Psoas muscle (tissue), 8 donors: ENCODE data around the gene CEP250. TPM values are rescaled to one million over a fixed set of nuclear protein-coding genes. Genes with fewer than 3 reads are reported as not detected.
A peak's percentile ranks its signal among the peaks of the same experiment; 100 is the strongest.

ENCODE experiments used
- ATAC-seq, 4 donors: fragments of 200-7000 bp; cut with Tn5 transposase; one replicate each; pipeline ENCODE4 v1.9.1; 2020; ENCODE audit warnings: moderate library complexity in 3 of 4, mild to moderate bottlenecking in 2 of 4
- DNase-seq, 2 donors: peaks; one replicate each; pipeline ENCODE4 v3.0.0-alpha.2; 2020
- H3K27ac ChIP-seq: fragments of 200-600 bp; one replicate; pipeline ENCODE4 v1.8.0; 2022
- H3K27me3 ChIP-seq, 3 donors: fragments of 200-600 bp in 1 of 3; one replicate each; pipeline versions ENCODE4 v1.6.1 to v1.8.0; 2013 to 2022; ENCODE audit warnings: low read length in 2 of 3, mild to moderate bottlenecking in 2 of 3, moderate library complexity in 1 of 3; ENCODE audit not compliant: insufficient read depth in 3 of 3
- H3K36me3 ChIP-seq, 2 donors: fragments of 200-600 bp in 1 of 2; one replicate each; pipeline versions ENCODE4 v1.6.1 to v1.8.0; 2013 to 2022; ENCODE audit warnings: low read depth in 1 of 2, mild to moderate bottlenecking in 1 of 2, moderate library complexity in 1 of 2; ENCODE audit not compliant: insufficient read depth in 1 of 2
- H3K4me1 ChIP-seq: fragments of 200-600 bp; one replicate; pipeline ENCODE4 v1.8.0; 2022
- H3K4me3 ChIP-seq: fragments of 200-600 bp; one replicate; pipeline ENCODE4 v1.8.0; 2022; ENCODE audit warnings: mild to moderate bottlenecking
- H3K9me3 ChIP-seq: fragments of 200-600 bp; one replicate; pipeline ENCODE4 v1.8.0; 2022
- WGBS, 3 donors: extraction: QIAGEN DNeasy Blood & Tissue Kit; methylation state at CpG; one replicate each; pipeline versions ENCODE4 v1.1.6 to v1.1.7; 2013; 5-methylcytosine and 5-hydroxymethylcytosine counted together
- intact Hi-C, 2 donors: fragments of 100-400 bp; cut with DNase I; formaldehyde crosslinking; loops; one replicate each; pipeline versions ENCODE4 v1.11.0 to v1.14.2; 2022
- polyA plus RNA-seq, 3 donors: library from polyadenylated mRNA; stranded (reverse); fragments of 200-250 nt; gene quantifications; one replicate each; pipeline ENCODE4 v1.2.3, GENCODE V29; 2013
- total RNA-seq, 4 donors: library from RNA; stranded (reverse); fragmentation: NEBNext Ultra II Directional in 2 of 4; extraction: Animal tissue kit (Norgen Biotek cat#: 25700) in 2 of 4; gene quantifications; one replicate each; pipeline versions ENCODE4 v1.2.1 to v1.2.4, GENCODE V29; 2021 to 2023
- TF ChIP-seq, protein P1 (sequence below): fragments of 200-600 bp; IDR thresholded peaks from one replicate; pipeline ENCODE4 v1.8.0; 2022; ENCODE audit warnings: antibody characterized with exemption
- donor health status: healthy with polysubstance abuse.
- donor health status: DM: no; HTN: no; CAD: no; lungs with moderate emphysema.
- donor health status: Bipolar disorder and iron deficiency.
- donor health status: healthy.
- donor health status: DM: yes; HTN: yes; CAD: no.
- donor health status: DM: no; HTN: no; CAD: no.
- donor health status: DM: no; HTN: no; CAD: no.
- donor health status: DM: yes; HTN: yes; CAD: no.

CEP250 gene
- total and polyA plus RNA-seq, 7 donors, result 4.2 to 19.3 (median 17.0) TPM

DNA sequence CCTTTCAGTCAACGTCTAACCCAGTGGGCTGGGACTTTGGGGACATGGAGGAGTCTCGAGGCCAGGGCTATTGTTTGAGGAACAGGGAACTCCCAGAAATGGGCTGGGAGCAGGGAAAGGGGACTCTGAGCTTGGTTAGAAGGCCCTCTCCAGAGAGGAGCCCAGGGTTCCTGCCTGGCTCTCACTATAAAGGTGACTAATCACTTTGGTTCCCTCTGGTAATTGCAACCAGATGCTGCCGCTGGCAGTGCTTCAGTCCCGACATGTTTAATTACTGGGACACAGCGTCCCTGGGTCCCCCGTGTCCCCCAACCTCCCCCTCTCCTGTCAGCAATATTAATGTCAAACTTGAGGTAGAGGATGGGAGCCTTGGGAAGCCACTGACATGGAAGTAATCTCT lies 12.4 kb upstream of the CEP250 start:
- no peak for ATAC-seq

DNA sequence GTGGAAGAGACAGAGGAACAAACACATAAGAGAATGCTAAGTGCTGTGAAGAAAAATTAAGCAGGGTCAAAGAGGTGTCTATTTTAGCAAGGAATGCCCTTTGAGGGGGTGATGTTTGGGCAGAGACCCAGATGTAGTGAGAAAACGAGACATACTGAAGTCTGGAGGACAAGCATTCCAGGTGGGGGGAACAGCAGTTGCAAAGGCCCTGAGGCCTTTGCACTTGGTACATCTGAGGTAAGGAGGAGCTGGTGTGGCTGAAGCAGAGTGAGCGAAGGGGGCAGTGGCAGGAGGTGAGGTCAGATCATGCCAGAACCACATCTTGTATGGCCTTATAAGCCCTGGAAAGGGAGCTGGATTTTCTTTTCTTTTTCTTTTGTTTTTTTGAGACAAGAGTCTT lies 11.2 kb upstream of the CEP250 start:
- ATAC-seq, result no peak
- H3K36me3 ChIP-seq, result no peaks in the 10 kb centered on the region
- 78 to 83% (median 79%) methylated on average over 2 of the region's 2 CpGs for WGBS, 3 donors
- intact Hi-C loops, result no loop called here
- H3K27ac ChIP-seq, result no peak overlapping the region
- DNase-seq, result no peak
- no peak overlapping the region for H3K4me3 ChIP-seq
- TF ChIP-seq, protein P1, sequence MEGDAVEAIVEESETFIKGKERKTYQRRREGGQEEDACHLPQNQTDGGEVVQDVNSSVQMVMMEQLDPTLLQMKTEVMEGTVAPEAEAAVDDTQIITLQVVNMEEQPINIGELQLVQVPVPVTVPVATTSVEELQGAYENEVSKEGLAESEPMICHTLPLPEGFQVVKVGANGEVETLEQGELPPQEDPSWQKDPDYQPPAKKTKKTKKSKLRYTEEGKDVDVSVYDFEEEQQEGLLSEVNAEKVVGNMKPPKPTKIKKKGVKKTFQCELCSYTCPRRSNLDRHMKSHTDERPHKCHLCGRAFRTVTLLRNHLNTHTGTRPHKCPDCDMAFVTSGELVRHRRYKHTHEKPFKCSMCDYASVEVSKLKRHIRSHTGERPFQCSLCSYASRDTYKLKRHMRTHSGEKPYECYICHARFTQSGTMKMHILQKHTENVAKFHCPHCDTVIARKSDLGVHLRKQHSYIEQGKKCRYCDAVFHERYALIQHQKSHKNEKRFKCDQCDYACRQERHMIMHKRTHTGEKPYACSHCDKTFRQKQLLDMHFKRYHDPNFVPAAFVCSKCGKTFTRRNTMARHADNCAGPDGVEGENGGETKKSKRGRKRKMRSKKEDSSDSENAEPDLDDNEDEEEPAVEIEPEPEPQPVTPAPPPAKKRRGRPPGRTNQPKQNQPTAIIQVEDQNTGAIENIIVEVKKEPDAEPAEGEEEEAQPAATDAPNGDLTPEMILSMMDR, result no peak
- H3K27me3 ChIP-seq, result peaks cover 0 to 10% (median 1%) of the 10 kb centered on the region in 3 donors
- no peaks in the 10 kb centered on the region for H3K9me3 ChIP-seq
- no peaks in the 10 kb centered on the region for H3K4me1 ChIP-seq

More for the DNA sequence above, 12.4 kb upstream of the CEP250 start:
- intact Hi-C loops, result no loop called here
- peaks cover 0 to 10% (median 1%) of the 10 kb centered on the region in 3 donors for H3K27me3 ChIP-seq
- no peak for DNase-seq
- H3K27ac ChIP-seq, result no peak overlapping the region
- no peaks in the 10 kb centered on the region for H3K9me3 ChIP-seq
- H3K36me3 ChIP-seq, result no peaks in the 10 kb centered on the region
- 16 to 22% (median 18%) methylated on average over 6 of the region's 6 CpGs for WGBS, 3 donors
- TF ChIP-seq, protein P1, result no peak
- H3K4me1 ChIP-seq, result no peaks in the 10 kb centered on the region
- H3K4me3 ChIP-seq, result no peak overlapping the region

DNA sequence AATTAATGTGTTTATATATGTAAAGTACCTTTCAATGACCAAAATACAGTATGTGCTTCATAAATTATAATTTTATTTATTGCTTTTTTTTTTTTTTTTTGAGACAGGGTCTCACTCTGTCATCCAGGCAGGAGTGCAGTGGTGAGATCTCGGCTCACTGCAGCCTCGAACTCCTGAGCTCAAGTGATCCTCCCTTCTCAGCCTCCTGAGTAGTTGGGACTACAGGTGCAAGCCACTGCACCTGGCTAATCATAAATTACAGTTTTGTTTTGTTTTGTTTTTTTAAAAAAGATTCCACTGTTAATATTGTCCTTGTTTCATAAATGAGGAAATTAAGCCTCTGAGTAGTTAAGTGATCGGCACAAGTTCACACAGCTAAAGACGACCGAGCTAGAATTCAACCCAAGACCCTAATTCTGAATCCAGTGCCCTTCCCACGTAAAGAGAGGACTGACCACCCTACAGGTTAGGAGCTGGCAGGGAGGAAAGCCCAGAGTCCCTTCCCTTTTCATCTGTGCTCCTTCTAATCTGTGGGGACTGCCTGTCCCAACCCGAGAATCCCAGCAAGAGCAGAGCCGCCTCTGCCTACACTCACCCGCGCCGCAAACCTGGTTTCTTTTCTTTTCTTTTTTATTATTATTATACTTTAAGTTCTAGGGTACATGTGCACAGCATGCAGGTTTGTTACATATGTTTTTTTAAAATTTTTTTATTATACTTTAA lies 8.9 kb upstream of the CEP250 start:
- peak overlapping the region; percentile 63 for H3K4me3 ChIP-seq
- TF ChIP-seq, protein P1, result no peak
- H3K4me1 ChIP-seq, result no peaks in the 10 kb centered on the region
- intact Hi-C loops, result no loop called here
- WGBS, 3 donors, result 48 to 57% (median 50%) methylated on average over 11 of the region's 11 CpGs
- H3K27me3 ChIP-seq, result peaks cover 0 to 2% (median 1%) of the 10 kb centered on the region in 3 donors
- no peaks in the 10 kb centered on the region for H3K9me3 ChIP-seq
- no peak overlapping the region for H3K27ac ChIP-seq
- DNase-seq, result no peak
- no peaks in the 10 kb centered on the region for H3K36me3 ChIP-seq
- peak in 3 of 4 donors; percentile 19 to 35 (median 33) for ATAC-seq

DNA sequence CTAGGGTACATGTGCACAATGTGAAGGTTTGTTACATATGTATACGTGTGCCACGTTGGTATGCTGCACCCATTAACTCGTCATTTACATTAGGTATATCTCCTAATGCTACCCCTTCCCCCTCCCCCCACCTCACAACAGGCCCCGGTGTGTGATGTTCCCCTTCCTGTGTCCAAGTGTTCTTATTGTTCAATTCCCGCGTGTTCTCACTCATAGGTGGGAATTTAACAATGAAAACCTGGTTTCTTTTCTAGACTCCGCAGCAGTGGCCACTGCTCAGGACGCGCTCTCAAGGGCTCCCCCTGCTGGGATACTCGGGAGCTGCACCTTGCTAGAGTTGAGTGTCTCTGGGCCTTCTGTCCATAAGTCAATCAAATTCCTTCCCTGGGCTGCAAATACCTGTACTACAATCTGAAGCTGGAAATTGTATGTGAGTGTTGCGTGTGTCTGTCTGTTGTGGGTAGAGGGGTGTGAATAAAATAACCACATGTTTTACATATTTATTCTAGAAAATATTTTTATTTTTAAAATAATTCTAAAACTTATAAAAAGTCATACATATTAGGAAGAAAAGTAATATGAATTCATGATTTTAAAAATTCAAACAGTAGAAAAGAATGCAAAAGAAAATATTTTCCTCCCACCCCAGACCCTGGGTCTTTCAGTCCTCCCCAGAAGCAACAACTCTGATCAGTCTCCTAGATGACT lies 8.2 kb upstream of the CEP250 start:
- intact Hi-C loops, result no loop called here
- peak; percentile 85 to 91 for DNase-seq
- Histone ChIP-seq H3K4me1 (no peaks in the 10 kb centered on the region), H3K27me3 (peaks cover 0 to 1% (median 0%) of the 10 kb centered on the region in 3 donors), H3K36me3 (no peaks in the 10 kb centered on the region), H3K4me3 (peak overlapping the region; percentile 63), H3K9me3 (no peaks in the 10 kb centered on the region), H3K27ac (no peak overlapping the region)
- TF ChIP-seq, protein P1, result peak; percentile 92
- ATAC-seq, result peak; percentile 91 to 97 (median 93)
- WGBS, 3 donors, result 1 to 2% (median 1%) methylated on average over 11 of the region's 11 CpGs
